Thyroid gland (tissue), 4 donors: ENCODE measurements around the gene EMC7. TPM values are rescaled to one million over a fixed set of nuclear protein-coding genes. Genes with fewer than 3 reads are reported as not detected.

Experiments
- DNase-seq, 2 donors: peaks; one replicate each; pipeline ENCODE4 v3.0.0-alpha.2; 2019
- H3K27ac ChIP-seq, 3 donors: fragments of 200-600 bp; sonication (generic); 1 replicate in 2 of 3; 2 replicates in 1 of 3; pipeline ENCODE4 v1.5.1; 2016 to 2019; ENCODE audit warnings: mild to moderate bottlenecking in 1 of 3, moderate library complexity in 1 of 3
- H3K27me3 ChIP-seq: fragments of 200-600 bp; sonication (generic); one replicate; pipeline ENCODE4 v1.5.1; 2019
- H3K36me3 ChIP-seq, 2 donors: fragments of 200-600 bp; sonication (generic); one replicate each; pipeline ENCODE4 v1.5.1; 2016 to 2019
- H3K4me1 ChIP-seq, 2 donors: fragments of 200-600 bp; sonication (generic); one replicate each; pipeline ENCODE4 v1.5.1; 2017 to 2019
- H3K4me3 ChIP-seq, 3 donors: fragments of 200-600 bp; sonication (generic); replicated peaks in 1 of 3; 1 replicate in 2 of 3; 2 replicates in 1 of 3; pipeline ENCODE4 v1.5.1; 2016; ENCODE audit warnings: mild to moderate bottlenecking in 1 of 3
- H3K9me3 ChIP-seq: fragments of 200-600 bp; sonication (generic); one replicate; pipeline ENCODE4 v1.5.1; 2017
- POLR2A ChIP-seq, 2 donors: fragments of 450-650 bp; IDR thresholded peaks; one replicate each; pipeline ENCODE4 v1.6.1; 2017; ENCODE audit warnings: antibody characterized with exemption in 2 of 2, mild to moderate bottlenecking in 2 of 2, moderate library complexity in 1 of 2
- WGBS, 2 donors: methylation state at CpG; one replicate each; pipeline ENCODE4 v1.1.5; 2017; 5-methylcytosine and 5-hydroxymethylcytosine counted together
- intact Hi-C: fragments of 100-400 bp; cut with DNase I; formaldehyde crosslinking; loops from one replicate; pipeline ENCODE4 v1.15.1; 2023
- total RNA-seq, 4 donors: library from RNA; depleted of rRNA; stranded (reverse); fragments of >200 nt; gene quantifications; one replicate each; pipeline ENCODE4 v1.2.3, GENCODE V29; 2016
- TF ChIP-seq, protein P1 (sequence below), 6 experiments: fragments of 200-600 bp in 3 of 6; fragments of 450-650 bp in 3 of 6; sonication (generic) in 3 of 6; IDR thresholded peaks; one replicate each; pipeline ENCODE4 v1.5.1; 2016 to 2019; ENCODE audit warnings: antibody characterized with exemption in 6 of 6, mild to moderate bottlenecking in 2 of 6, inconsistent platforms in 1 of 6, moderate library complexity in 1 of 6

Gene EMC7
- total RNA-seq, 4 donors from 2014 or later = 40.9 to 54.3 (median 50.5) TPM

DNA sequence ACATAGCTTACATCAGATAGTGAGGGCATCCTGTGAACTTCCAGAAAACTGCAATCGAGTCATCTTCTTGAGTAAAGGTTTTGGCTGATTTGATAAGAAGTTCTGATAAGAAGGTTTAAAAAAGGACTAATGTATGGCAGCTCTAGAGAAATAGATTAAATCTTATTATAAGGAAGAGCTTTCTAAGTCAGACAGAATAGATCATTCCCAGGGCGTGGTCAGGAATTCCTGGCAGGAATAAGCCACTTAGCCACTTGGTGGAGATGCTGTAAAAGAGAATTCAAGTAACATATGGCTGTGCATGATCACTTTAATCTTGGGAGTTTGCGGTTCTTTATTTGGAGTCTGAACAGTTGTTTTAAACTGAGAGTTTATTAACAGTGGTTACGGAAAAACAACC lies 17.6 kb upstream of the EMC7 start:
- intact Hi-C loops = no loop called here
- no peak for TF ChIP-seq POLR2A (IDR thresholded peaks at IDR 0.05)
- TF ChIP-seq, protein P1, sequence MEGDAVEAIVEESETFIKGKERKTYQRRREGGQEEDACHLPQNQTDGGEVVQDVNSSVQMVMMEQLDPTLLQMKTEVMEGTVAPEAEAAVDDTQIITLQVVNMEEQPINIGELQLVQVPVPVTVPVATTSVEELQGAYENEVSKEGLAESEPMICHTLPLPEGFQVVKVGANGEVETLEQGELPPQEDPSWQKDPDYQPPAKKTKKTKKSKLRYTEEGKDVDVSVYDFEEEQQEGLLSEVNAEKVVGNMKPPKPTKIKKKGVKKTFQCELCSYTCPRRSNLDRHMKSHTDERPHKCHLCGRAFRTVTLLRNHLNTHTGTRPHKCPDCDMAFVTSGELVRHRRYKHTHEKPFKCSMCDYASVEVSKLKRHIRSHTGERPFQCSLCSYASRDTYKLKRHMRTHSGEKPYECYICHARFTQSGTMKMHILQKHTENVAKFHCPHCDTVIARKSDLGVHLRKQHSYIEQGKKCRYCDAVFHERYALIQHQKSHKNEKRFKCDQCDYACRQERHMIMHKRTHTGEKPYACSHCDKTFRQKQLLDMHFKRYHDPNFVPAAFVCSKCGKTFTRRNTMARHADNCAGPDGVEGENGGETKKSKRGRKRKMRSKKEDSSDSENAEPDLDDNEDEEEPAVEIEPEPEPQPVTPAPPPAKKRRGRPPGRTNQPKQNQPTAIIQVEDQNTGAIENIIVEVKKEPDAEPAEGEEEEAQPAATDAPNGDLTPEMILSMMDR (IDR thresholded peaks at IDR 0.05) = no peak
- no peak for DNase-seq
- WGBS, 2 donors = 83 to 86% methylated on average over 4 of the region's 4 CpGs
- H3K27ac ChIP-seq = no peak overlapping the region
- H3K4me3 ChIP-seq = no peak overlapping the region
- H3K36me3 ChIP-seq = no peaks in the 10 kb centered on the region
- no peaks in the 10 kb centered on the region for H3K9me3 ChIP-seq
- H3K27me3 ChIP-seq = peaks cover 4% of the 10 kb centered on the region
- H3K4me1 ChIP-seq = no peaks in the 10 kb centered on the region

DNA sequence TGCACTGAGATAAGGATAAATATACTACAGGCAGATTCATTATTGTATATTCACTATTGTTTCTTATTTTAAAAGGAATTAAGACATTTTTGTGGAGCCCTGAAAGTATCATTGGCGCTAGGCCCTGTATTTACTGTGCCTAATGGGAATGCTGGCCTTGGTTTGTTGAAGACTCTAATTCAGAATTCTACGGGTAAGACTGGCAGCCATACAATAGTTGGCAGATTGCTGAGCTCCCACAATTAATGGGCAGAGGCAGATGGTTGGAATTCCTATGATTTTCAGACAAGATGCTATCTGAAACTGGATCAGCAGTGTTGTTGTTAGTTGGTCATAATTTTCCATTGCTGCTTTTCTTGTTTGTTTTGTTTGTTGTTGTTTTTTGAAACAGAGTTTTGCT lies 15.0 kb upstream of the EMC7 start:
- Histone ChIP-seq H3K27me3 (peaks cover 4% of the 10 kb centered on the region), H3K4me3 (no peak overlapping the region), H3K27ac (no peak overlapping the region)

DNA sequence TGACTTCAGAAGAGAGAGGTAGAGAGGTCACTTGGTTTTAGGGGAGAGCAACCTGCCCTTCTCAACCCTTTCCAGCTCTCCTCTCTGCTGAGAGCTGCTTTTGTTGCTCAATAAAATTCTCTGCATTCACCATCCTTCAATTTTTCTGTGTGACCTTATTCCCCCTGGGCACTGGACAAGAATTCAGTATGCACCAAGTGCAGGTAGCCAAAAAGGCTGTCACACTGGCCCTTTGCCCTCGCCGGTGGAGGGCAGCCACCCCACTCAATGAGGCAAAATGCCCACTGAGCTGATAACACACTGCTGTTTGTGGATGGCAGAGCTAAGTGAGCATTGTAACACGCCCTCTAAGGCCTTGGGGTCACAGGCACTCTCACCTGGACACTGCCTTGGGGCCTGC lies 13.1 kb upstream of the EMC7 start:
- intact Hi-C loops = no loop called here
- no peaks in the 10 kb centered on the region for H3K4me1 ChIP-seq

More for the DNA sequence above, 15.0 kb upstream of the EMC7 start:
- intact Hi-C loops = no loop called here
- TF ChIP-seq, protein P1 (IDR thresholded peaks at IDR 0.05) = no peak
- no peak for TF ChIP-seq POLR2A (IDR thresholded peaks at IDR 0.05)
- H3K36me3 ChIP-seq = no peaks in the 10 kb centered on the region
- DNase-seq = no peak
- no peaks in the 10 kb centered on the region for H3K9me3 ChIP-seq
- WGBS, 2 donors = 78 to 86% methylated on average over 2 of the region's 2 CpGs
- H3K4me1 ChIP-seq = no peaks in the 10 kb centered on the region

DNA sequence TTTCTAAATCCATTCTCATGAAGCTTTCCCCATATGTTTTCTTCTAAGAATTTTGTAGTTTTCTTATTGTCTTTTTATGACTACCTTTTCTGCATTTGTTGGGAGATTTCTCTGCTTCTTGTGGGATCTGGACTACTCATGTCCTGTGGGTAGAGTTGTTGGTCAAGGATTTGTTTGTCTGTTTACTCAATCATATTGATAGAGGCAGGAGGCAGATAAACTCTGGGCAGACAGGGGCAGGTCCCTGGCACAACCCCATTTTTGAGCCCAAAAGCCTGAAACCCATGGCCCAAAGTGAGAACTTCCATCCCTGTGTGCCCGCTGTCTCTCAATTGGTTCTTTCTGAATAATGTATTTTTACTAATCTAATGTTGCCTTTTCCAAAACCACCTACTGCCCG lies 12.6 kb upstream of the EMC7 start:
- no peak overlapping the region for H3K27ac ChIP-seq
- H3K36me3 ChIP-seq = no peaks in the 10 kb centered on the region
- 45 to 74% methylated on average over 2 of the region's 2 CpGs for WGBS, 2 donors
- no peaks in the 10 kb centered on the region for H3K9me3 ChIP-seq
- intact Hi-C loops = no loop called here
- DNase-seq = no peak
- H3K4me3 ChIP-seq = no peak overlapping the region
- no peaks in the 10 kb centered on the region for H3K4me1 ChIP-seq
- peaks cover 4% of the 10 kb centered on the region for H3K27me3 ChIP-seq
- TF ChIP-seq, protein P1 (IDR thresholded peaks at IDR 0.05) = no peak
- TF ChIP-seq POLR2A (IDR thresholded peaks at IDR 0.05) = no peak

More for the DNA sequence above, 13.1 kb upstream of the EMC7 start:
- peaks cover 4% of the 10 kb centered on the region for H3K27me3 ChIP-seq
- TF ChIP-seq, protein P1 (IDR thresholded peaks at IDR 0.05) = no peak
- no peak for TF ChIP-seq POLR2A (IDR thresholded peaks at IDR 0.05)
- no peaks in the 10 kb centered on the region for H3K9me3 ChIP-seq
- WGBS, 2 donors = 78 to 88% methylated on average over 3 of the region's 3 CpGs
- no peak for DNase-seq
- no peak overlapping the region for H3K27ac ChIP-seq
- no peaks in the 10 kb centered on the region for H3K36me3 ChIP-seq
- H3K4me3 ChIP-seq = no peak overlapping the region

DNA sequence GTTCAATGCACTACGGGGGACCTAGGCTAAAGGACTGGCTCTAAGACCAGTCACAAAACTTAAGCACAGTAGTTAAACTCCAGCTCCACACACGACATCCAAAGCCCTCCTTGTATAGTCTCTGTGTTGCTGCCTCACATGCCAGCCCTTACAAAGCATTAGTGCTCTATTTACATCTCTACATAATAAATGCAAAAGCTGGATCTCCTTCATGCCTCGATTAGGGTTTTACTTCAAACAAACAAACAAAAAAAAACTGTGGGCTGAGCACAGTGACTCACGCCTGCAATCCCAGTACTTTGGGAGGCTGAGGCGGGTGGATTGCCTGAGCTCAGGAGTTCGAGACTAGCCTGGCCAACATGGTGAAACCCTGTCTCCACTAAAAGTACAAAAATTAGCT lies 9.8 kb upstream of the EMC7 start:
- no peak for DNase-seq
- intact Hi-C loops = no loop called here
- no peak overlapping the region for H3K4me3 ChIP-seq
- no peaks in the 10 kb centered on the region for H3K9me3 ChIP-seq
- 70 to 81% methylated on average over 6 of the region's 6 CpGs for WGBS, 2 donors
- no peaks in the 10 kb centered on the region for H3K36me3 ChIP-seq
- H3K27me3 ChIP-seq = peaks cover 4% of the 10 kb centered on the region
- H3K27ac ChIP-seq = no peak overlapping the region
- no peaks in the 10 kb centered on the region for H3K4me1 ChIP-seq
- no peak for TF ChIP-seq POLR2A (IDR thresholded peaks at IDR 0.05)
- TF ChIP-seq, protein P1 (IDR thresholded peaks at IDR 0.05) = no peak
